HepG2 (cell line): Measurements from ENCODE around the gene CHAF1A. TPM values are rescaled to one million over a fixed set of nuclear protein-coding genes. Genes with fewer than 3 reads are reported as not detected.

Experiments
- AFF4 ChIP-seq: sonication (generic); formaldehyde crosslinking; IDR thresholded peaks from 2 replicates; pipeline ENCODE4 v1.4.0; 2020; ENCODE audit warnings: missing genetic modification reagents
- CREM ChIP-seq, 2 experiments: sonication (generic) in 1 of 2; formaldehyde crosslinking in 1 of 2; IDR thresholded peaks; 2 replicates each; pipeline versions ENCODE4 v1.4.0 to v1.6.1; 2016 to 2020; ENCODE audit warnings: antibody characterized with exemption in 1 of 2, mild to moderate bottlenecking in 1 of 2, missing genetic modification reagents in 1 of 2
- GABPB1 ChIP-seq: IDR thresholded peaks from 2 replicates; pipeline ENCODE4 v1.6.1; 2016; ENCODE audit warnings: mild to moderate bottlenecking, missing genetic modification reagents, moderate library complexity, missing compliant biosample characterization
- IKZF1 ChIP-seq: fragments of 450-650 bp; IDR thresholded peaks from 2 replicates; pipeline ENCODE4 v1.7.1; 2016
- KLF9 ChIP-seq: IDR thresholded peaks from 2 replicates; pipeline ENCODE4 v1.6.1; 2016; ENCODE audit warnings: low read depth
- MAX ChIP-seq: IDR thresholded peaks from 2 replicates; pipeline ENCODE4 v1.6.1; 2012; ENCODE audit warnings: inconsistent platforms
- MED8 ChIP-seq: sonication (generic); formaldehyde crosslinking; IDR thresholded peaks from 2 replicates; pipeline ENCODE4 v1.8.1; 2023; ENCODE audit warnings: mild to moderate bottlenecking, missing genetic modification reagents; ENCODE audit not compliant: insufficient replicate concordance
- MEIS2 ChIP-seq: sonication (generic); formaldehyde crosslinking; IDR thresholded peaks from 2 replicates; pipeline ENCODE4 v1.9.0; 2021; ENCODE audit warnings: mild to moderate bottlenecking, missing genetic modification reagents
- MYNN ChIP-seq: sonication (generic); formaldehyde crosslinking; IDR thresholded peaks from 2 replicates; pipeline ENCODE4 v1.4.0; 2020; ENCODE audit warnings: mild to moderate bottlenecking, low read depth, missing genetic modification reagents
- NFATC3 ChIP-seq: sonication (generic); formaldehyde crosslinking; IDR thresholded peaks from 2 replicates; pipeline ENCODE4 v1.5.1; 2020; ENCODE audit warnings: mild to moderate bottlenecking, missing genetic modification reagents
- NFKBIZ ChIP-seq: IDR thresholded peaks from 2 replicates; pipeline ENCODE4 v1.6.1; 2018; ENCODE audit warnings: missing genetic modification reagents, missing compliant biosample characterization
- SRF ChIP-seq: IDR thresholded peaks from 2 replicates; pipeline ENCODE4 v1.6.1; 2011; ENCODE audit warnings: mild to moderate bottlenecking, low read depth, low read length, moderate library complexity
- TAF15 ChIP-seq: fragments of 200-400 bp; formaldehyde crosslinking; IDR thresholded peaks from one replicate; pipeline ENCODE4 v1.6.1; 2018; ENCODE audit warnings: mild to moderate bottlenecking, low read depth, low read length; ENCODE audit not compliant: poor library complexity, severe bottlenecking
- TBP ChIP-seq: sonication (generic); formaldehyde crosslinking; IDR thresholded peaks from 2 replicates; pipeline ENCODE4 v1.5.0; 2020; ENCODE audit warnings: missing genetic modification reagents
- ZBTB26 ChIP-seq: IDR thresholded peaks from 2 replicates; pipeline ENCODE4 v1.6.1; 2016; ENCODE audit warnings: missing compliant biosample characterization, missing genetic modification reagents, borderline replicate concordance
- ZBTB7A ChIP-seq: sonication (generic); formaldehyde crosslinking; IDR thresholded peaks from 2 replicates; pipeline ENCODE4 v1.8.0; 2022; ENCODE audit warnings: mild to moderate bottlenecking, missing genetic modification reagents
- ZFP62 ChIP-seq: sonication (generic); formaldehyde crosslinking; IDR thresholded peaks from 2 replicates; pipeline ENCODE4 v1.4.0; 2020; ENCODE audit warnings: missing genetic modification reagents
- ZNF446 ChIP-seq: sonication (generic); formaldehyde crosslinking; IDR thresholded peaks from 2 replicates; pipeline ENCODE4 v1.5.0; 2020; ENCODE audit warnings: mild to moderate bottlenecking, missing genetic modification reagents
- ZNF546 ChIP-seq: sonication (generic); formaldehyde crosslinking; conservative IDR thresholded peaks from 2 replicates; pipeline ENCODE4 v1.8.1; 2023; ENCODE audit warnings: mild to moderate bottlenecking, missing genetic modification reagents
- polyA plus RNA-seq, 8 experiments: library from polyadenylated mRNA; depleted of rRNA in 3 of 8; stranded (reverse) in 7 of 8; unstranded in 1 of 8; fragments of >200 nt; fragmentation: Illumina TruSeq in 4 of 8; extraction: Trizol in 4 of 8; gene quantifications; 2 replicates each; pipeline versions ENCODE4 v1.2.1 to v1.2.3, GENCODE V29; 2011 to 2016; ENCODE audit warnings: low read depth in 4 of 8, missing spikeins in 1 of 8, mixed read lengths in 1 of 8; ENCODE audit not compliant: insufficient read depth in 1 of 8
- total RNA-seq, 5 experiments: library from RNA; depleted of rRNA; stranded (reverse); fragments of >200 nt; fragmentation: Illumina TruSeq; extraction: Trizol; gene quantifications; 2 replicates each; pipeline ENCODE4 v1.2.3, GENCODE V29; 2016; ENCODE audit warnings: low read depth in 1 of 5
- TF ChIP-seq, protein P1 (sequence below): sonication (generic); formaldehyde crosslinking; IDR thresholded peaks from 2 replicates; pipeline ENCODE4 v1.5.0; 2020; ENCODE audit warnings: mild to moderate bottlenecking, missing genetic modification reagents
- TF ChIP-seq, protein P2 (sequence below): sonication (generic); formaldehyde crosslinking; IDR thresholded peaks from 2 replicates; pipeline ENCODE4 v1.5.1; 2020; ENCODE audit warnings: missing genetic modification reagents, mild to moderate bottlenecking, borderline replicate concordance

CHAF1A gene
- total and polyA plus RNA-seq, 2 of the 13 experiments (the other 11 are each of a cell fraction or from before 2014, with no cell fraction given): 11.0 to 34.8 TPM

GRCh38 chr19:4400135-4400936, 2.1 kb upstream of the CHAF1A start, which contains the start of gene SH3GL1 (continued):
- TF ChIP-seq AFF4 (CRISPR knock-in tag) (no peak), SRF (no peak), TAF15 (no peak), MAX (peak; percentile 90), MYNN (CRISPR knock-in tag) (no peak), ZNF546 (no peak), ZBTB26 (CRISPR knock-in tag) (0 out of 2 replicates have a peak, but pooled peaks have one; percentile 46), CREM (IDR thresholded peaks at IDR 0.05) (peak; percentile 34; the same call in 1 of the 2 replicates), CREM (CRISPR knock-in tag; IDR thresholded peaks at IDR 0.05) (no peak), NFKBIZ (no peak), IKZF1 (no peak), MED8 (CRISPR knock-in tag) (no peak), ZNF446 (CRISPR knock-in tag) (no peak), TBP (no peak), NFATC3 (CRISPR knock-in tag) (no peak), ZFP62 (CRISPR knock-in tag) (no peak), ZBTB7A (CRISPR knock-in tag) (peak; percentile 52; the same call in 1 of the 2 replicates), KLF9 (no peak), MEIS2 (CRISPR knock-in tag) (peak; percentile 82), GABPB1 (CRISPR knock-in tag) (peak; percentile 85)
- TF ChIP-seq, protein P1, sequence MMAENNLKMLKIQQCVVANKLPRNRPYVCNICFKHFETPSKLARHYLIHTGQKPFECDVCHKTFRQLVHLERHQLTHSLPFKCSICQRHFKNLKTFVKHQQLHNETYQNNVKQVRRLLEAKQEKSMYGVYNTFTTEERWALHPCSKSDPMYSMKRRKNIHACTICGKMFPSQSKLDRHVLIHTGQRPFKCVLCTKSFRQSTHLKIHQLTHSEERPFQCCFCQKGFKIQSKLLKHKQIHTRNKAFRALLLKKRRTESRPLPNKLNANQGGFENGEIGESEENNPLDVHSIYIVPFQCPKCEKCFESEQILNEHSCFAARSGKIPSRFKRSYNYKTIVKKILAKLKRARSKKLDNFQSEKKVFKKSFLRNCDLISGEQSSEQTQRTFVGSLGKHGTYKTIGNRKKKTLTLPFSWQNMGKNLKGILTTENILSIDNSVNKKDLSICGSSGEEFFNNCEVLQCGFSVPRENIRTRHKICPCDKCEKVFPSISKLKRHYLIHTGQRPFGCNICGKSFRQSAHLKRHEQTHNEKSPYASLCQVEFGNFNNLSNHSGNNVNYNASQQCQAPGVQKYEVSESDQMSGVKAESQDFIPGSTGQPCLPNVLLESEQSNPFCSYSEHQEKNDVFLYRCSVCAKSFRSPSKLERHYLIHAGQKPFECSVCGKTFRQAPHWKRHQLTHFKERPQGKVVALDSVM (CRISPR knock-in tag): no peak; the same call in 1 of the 2 replicates
- TF ChIP-seq, protein P2, sequence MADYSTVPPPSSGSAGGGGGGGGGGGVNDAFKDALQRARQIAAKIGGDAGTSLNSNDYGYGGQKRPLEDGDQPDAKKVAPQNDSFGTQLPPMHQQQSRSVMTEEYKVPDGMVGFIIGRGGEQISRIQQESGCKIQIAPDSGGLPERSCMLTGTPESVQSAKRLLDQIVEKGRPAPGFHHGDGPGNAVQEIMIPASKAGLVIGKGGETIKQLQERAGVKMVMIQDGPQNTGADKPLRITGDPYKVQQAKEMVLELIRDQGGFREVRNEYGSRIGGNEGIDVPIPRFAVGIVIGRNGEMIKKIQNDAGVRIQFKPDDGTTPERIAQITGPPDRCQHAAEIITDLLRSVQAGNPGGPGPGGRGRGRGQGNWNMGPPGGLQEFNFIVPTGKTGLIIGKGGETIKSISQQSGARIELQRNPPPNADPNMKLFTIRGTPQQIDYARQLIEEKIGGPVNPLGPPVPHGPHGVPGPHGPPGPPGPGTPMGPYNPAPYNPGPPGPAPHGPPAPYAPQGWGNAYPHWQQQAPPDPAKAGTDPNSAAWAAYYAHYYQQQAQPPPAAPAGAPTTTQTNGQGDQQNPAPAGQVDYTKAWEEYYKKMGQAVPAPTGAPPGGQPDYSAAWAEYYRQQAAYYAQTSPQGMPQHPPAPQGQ: no peak
